HT-29 (cell line): ENCODE data around the gene FAM83D. TPM values are rescaled to one million over a fixed set of nuclear protein-coding genes. Genes with fewer than 3 reads are reported as not detected.

Experiments
- DNase-seq: peaks from one replicate; pipeline ENCODE4 v3.0.0-alpha.2; 2015; ENCODE audit warnings: low spot score
- total RNA-seq: library from RNA; depleted of rRNA; stranded (reverse); fragments of >200 nt; shearing (Covaris generic); gene quantifications from 2 replicates; pipeline ENCODE4 v1.2.3, GENCODE V29; 2014; rRNA removed

Gene FAM83D, protein sequence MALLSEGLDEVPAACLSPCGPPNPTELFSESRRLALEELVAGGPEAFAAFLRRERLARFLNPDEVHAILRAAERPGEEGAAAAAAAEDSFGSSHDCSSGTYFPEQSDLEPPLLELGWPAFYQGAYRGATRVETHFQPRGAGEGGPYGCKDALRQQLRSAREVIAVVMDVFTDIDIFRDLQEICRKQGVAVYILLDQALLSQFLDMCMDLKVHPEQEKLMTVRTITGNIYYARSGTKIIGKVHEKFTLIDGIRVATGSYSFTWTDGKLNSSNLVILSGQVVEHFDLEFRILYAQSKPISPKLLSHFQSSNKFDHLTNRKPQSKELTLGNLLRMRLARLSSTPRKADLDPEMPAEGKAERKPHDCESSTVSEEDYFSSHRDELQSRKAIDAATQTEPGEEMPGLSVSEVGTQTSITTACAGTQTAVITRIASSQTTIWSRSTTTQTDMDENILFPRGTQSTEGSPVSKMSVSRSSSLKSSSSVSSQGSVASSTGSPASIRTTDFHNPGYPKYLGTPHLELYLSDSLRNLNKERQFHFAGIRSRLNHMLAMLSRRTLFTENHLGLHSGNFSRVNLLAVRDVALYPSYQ
- total RNA-seq, result 88.0 and 90.6 TPM in 2 replicates

GRCh38 chr20:38926142-38926933, at the start of gene FAM83D:
FAM83D (plus strand) TSS chr20:38926417; CDS start chr20:38926443, 26 bp downstream.
- peak; percentile 100 for DNase-seq

- no peak for DNase-seq
Observed at GRCh38 chr20:38877483-38877882, 48.7 kb upstream of the FAM83D start.

- DNase-seq, result peak; percentile 25
Observed at GRCh38 chr20:38878866-38879265, 47.4 kb upstream of the FAM83D start.

- DNase-seq, result no peak
Observed at GRCh38 chr20:38880952-38881735, 45.1 kb upstream of the FAM83D start.

GRCh38 chr20:38881806-38882440, 44.3 kb upstream of the FAM83D start:
- no peak for DNase-seq

GRCh38 chr20:38882600-38882999, 43.6 kb upstream of the FAM83D start:
- no peak for DNase-seq

DNA sequence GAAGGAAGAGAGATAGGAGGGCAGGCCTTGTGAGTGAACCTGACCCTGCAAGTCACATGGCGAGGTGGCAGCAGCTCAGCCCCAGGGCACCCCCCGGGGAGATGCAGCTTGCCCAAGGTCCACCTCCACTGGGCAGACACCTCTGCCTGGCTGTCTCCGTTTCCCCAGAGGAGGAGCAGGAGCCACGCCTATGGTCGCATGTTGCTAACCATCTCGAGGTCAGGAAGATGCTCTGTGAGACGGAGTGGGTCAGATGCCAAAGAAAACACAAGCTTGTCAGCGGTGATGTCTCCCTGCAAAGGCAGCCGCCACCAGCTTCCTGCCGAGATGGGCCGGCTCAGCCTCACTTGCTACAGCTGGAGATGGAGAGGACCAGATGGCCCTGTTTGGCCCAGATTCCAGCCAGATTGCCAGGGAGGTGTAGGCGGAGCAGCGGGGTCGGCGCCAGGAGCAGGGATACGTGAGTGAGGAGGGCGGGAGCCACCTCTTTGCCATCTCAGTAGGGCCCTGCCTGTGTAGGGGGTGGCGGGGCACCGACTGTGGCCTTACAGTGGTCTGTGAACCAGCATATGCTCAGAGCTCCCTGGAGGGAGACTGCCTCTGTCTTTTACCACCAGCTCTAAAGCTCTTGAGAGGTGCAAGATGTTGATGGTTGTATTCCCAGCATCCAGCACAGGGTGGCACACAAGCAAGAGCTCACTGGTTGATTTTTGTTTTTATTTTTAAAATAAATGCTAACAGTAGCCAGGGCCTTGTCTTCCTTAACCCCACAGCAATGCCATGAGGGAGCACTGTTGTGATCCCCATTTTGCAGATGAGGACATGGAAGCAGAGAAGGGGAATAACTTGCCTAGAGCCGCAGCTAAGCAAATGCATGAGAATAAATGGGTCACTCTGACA, 42.9 kb upstream of the FAM83D start:
- DNase-seq, result no peak

- DNase-seq, result no peak
Observed at GRCh38 chr20:38883981-38884733, 42.1 kb upstream of the FAM83D start.

GRCh38 chr20:38885357-38885756, 40.9 kb upstream of the FAM83D start:
- DNase-seq, result no peak

DNA sequence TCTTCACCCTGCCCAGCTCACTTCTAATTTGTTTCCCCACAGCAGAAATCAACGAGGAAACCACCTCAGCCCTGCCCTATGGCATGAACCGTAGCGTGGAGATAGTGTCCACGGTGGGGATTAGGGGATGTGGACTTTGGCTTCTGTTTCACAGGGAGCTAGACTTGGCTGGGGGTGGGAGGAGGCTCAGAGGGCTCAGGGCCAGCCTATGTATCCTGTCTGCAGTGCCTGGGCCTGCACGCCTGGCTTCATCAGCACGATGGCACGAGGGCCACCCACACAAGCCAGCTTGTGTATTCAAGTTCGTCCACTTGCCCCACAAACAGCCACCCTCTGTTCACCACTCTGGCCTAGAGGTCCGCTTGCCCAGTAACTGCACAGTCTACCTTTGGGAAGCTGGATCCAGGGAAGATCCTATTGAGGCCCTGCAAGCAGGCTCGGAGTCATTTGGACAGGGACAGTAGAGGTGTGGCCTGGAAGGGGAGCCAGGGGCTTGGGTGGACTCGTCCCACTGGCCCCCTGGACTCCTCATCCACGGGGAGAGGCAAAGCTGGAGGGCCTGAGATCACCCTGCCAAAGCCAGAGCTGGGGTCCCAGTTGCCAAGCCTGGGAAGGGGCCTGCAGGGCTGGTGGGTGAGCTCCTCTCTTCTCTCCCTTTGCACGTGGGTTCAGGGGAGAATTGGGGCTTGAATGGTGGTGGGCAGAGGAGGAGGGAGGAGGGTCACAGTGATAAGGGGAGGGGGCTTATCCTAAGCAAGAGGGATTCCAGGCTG, 38.0 kb upstream of the FAM83D start:
- DNase-seq, result no peak

GRCh38 chr20:38889050-38889449, 37.2 kb upstream of the FAM83D start:
- no peak for DNase-seq

DNA sequence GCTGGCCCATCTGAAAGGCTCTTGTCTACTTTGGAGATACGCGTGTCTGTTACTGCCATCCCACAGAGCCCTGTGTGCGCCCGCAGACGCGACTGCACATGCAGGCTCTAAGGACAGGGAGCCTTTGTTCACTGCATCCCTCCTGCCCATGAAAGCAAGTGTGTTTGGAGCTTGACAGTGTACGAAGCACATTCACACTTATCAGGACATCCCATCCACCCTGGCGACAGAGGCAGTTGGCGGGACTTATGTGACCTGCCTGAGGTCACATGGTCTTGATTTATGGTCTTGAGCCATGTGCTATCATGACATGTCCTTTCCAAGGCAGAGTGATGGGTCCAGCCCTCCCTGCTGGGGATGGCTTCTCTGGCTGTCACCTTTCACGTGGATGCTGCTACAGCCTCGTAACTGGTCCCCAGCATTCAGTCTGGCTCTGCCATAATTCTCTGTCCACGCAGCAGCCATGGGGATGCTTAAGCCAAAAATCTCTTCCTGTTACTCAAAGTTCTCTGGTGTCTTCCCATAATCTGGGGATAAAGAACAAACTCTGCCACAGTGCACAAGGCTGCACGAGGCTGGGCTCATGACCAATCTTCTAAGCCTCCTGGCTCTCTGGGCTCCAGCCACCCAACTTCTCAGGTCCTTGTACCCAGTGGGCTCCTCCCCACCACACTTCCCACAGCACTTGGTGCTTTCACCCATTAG, 36.3 kb upstream of the FAM83D start:
- DNase-seq, result no peak

GRCh38 chr20:38890497-38890818, 35.8 kb upstream of the FAM83D start:
- no peak for DNase-seq

DNA sequence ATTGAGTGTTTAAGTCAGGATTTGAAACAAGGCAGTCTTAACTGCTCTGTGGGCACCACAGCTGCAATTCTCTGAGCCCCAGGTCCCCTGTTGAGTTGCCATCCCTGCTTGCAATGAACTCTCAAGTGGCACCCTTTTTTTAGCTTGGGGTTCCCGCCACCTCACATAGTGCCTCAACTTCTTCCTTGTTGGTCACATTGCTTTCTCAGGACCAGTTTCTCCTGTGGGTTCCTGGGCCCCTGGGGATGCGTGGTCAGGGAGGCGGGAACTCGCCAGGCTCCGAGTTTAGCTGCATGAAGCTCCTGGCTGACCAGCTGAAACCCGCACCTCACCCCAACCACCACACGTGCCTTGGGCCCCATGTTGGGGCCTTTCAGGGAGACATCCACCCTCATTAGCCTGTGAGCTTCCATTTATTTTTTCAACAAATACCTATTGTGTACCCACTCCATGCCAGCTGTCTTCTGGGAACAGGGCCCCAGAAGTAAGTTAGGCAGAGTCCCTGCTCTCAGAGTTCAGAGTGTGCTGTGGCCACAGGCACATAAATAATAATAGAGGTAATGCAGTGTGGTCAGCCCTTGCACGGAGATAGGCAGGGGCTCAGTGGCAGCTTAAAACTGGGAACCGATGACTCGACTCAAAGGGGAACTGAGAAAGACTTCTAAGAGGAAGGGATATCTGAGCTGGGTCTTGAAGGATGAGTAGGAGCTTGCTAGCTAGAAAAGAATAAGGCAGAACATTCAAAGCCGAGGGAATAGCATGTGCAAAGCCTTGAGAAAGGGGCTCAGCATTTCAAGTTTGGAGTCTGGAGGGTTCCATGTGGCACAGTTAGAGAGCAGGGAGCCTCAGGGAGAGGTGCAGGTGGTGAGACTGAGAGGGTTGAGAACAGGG, 33.9 kb upstream of the FAM83D start:
- DNase-seq, result no peak

GRCh38 chr20:38893056-38893564, 33.1 kb upstream of the FAM83D start:
- DNase-seq, result no peak

DNA sequence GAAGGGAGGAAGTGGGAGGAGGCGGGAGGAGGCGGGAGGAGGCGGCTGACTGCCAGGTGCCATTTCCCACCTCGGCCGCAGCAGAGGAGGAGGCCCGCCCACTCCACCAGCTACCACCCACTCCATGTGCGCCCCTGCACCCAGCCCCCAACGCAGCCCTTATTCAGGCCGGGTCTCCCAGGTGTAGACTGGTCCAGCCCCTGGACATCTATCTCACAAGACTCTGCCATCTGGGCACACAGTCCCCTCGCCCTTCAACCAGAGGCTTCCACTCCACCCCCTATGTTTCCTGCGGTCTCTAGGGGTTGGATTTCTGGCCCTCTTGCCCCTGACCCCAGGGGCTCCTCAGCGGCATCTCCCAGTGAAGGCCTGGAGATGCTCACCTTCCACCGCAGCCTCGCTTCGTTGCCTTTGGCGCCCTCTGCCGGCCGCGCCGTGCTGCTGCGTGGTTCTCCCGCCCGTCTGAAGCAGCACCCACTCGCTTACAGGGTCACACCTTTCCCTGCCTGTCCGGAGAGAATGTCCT, 32.6 kb upstream of the FAM83D start:
- DNase-seq, result peak; percentile 75
